Parathyroid adenoma (tissue), 2 donors: ENCODE measurements around the gene MYO5C.

Source experiments
- H2AFZ ChIP-seq: fragments of 300-600 bp; sonication (generic); one replicate; pipeline ENCODE4 v1.7.0; 2017; ENCODE audit warnings: antibody characterized with exemption, mild to moderate bottlenecking
- H3K27ac ChIP-seq: fragments of 300-600 bp; sonication (generic); one replicate; pipeline ENCODE4 v1.7.0; 2017
- H3K27me3 ChIP-seq: fragments of 300-600 bp; sonication (generic); one replicate; pipeline ENCODE4 v1.7.0; 2017; ENCODE audit warnings: low read length; ENCODE audit not compliant: control insufficient read depth, insufficient read depth
- H3K36me3 ChIP-seq: fragments of 300-600 bp; sonication (generic); one replicate; pipeline ENCODE4 v1.7.0; 2017; ENCODE audit warnings: low read length; ENCODE audit not compliant: control insufficient read depth, insufficient read depth
- H3K4me1 ChIP-seq: fragments of 300-600 bp; sonication (generic); one replicate; pipeline ENCODE4 v1.7.0; 2017; ENCODE audit warnings: control low read depth
- H3K4me2 ChIP-seq: fragments of 300-600 bp; sonication (generic); one replicate; pipeline ENCODE4 v1.7.0; 2017; ENCODE audit warnings: low read length
- H3K4me3 ChIP-seq: fragments of 300-600 bp; sonication (generic); one replicate; pipeline ENCODE4 v1.7.0; 2017; ENCODE audit warnings: low read depth, low read length
- H3K79me2 ChIP-seq: fragments of 300-600 bp; sonication (generic); one replicate; pipeline ENCODE4 v1.7.0; 2017; ENCODE audit warnings: control low read depth
- H3K9ac ChIP-seq: fragments of 300-600 bp; sonication (generic); one replicate; pipeline ENCODE4 v1.7.0; 2017; ENCODE audit warnings: mild to moderate bottlenecking
- H3K9me3 ChIP-seq: fragments of 300-600 bp; sonication (generic); one replicate; pipeline ENCODE4 v1.7.0; 2017; ENCODE audit warnings: low read length; ENCODE audit not compliant: control insufficient read depth
- CTCF ChIP-seq: fragments of 300-600 bp; sonication (generic); IDR thresholded peaks from one replicate; pipeline ENCODE4 v1.7.0; 2017; ENCODE audit warnings: antibody characterized with exemption, mild to moderate bottlenecking
- donor health status: primary hyperparathyroidism.

The MYO5C gene

DNA sequence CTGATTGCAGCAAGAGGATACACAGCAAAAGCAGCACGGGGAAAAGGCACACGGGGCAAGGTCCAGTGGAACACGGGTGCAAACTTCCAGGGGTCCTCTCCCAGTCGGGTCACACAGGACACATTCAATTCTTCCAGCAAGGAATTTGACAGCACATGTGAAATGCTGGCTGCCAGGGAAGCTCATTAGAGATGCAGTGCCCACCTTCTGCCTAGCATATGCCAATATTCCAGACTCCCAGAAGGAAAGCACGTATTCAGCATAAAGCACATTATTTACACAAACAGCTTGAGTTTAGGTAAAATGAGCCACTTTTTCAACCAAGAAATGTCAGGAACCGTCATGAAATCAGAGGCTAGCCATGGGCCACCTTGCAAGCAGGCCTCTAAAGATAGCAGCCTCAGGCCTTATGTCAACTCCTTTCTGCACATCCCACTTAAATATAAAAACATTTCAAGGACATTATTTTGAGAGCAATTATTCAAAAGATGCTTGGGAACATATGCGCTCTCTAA, 19.3 kb downstream of the MYO5C start:
- Histone ChIP-seq H3K79me2 (no peaks in the 10 kb centered on the region), H2AFZ (no peak overlapping the region), H3K4me2 (no peak overlapping the region), H3K36me3 (no peaks in the 10 kb centered on the region), H3K27me3 (no peaks in the 10 kb centered on the region), H3K9ac (no peak overlapping the region), H3K9me3 (no peaks in the 10 kb centered on the region), H3K4me1 (no peaks in the 10 kb centered on the region), H3K4me3 (no peak overlapping the region), H3K27ac (no peak overlapping the region)
- TF ChIP-seq CTCF: no peak

GRCh38 chr15:52263563-52264282, 31.9 kb downstream of the MYO5C start:
- Histone ChIP-seq H3K9ac (no peak overlapping the region), H3K36me3 (no peaks in the 10 kb centered on the region), H3K27me3 (no peaks in the 10 kb centered on the region), H3K9me3 (no peaks in the 10 kb centered on the region), H3K4me1 (peaks cover 6% of the 10 kb centered on the region), H3K4me3 (no peak overlapping the region), H3K79me2 (no peaks in the 10 kb centered on the region), H3K4me2 (no peak overlapping the region), H3K27ac (no peak overlapping the region), H2AFZ (no peak overlapping the region)
- TF ChIP-seq CTCF: no peak

DNA sequence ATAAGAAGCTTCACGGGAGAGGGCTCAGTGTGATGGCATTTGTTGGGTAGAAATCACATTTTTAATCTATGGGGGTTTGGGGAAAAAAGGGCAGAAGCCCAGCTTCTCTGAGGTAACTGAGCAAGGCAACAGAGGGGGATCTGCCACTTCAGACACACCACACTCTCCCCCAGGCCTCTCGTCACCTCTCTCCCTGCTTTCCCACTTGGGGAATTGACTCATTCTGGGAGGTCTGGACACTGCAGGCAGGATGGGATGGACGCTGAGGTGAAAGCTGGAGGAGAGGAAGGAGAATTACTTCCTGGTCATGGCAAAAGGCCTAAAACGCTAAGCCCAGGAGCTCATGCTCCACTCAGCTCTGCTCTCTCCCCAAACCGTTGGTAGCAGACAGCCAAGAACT, 33.2 kb downstream of the MYO5C start:
- Histone ChIP-seq H2AFZ (no peak overlapping the region), H3K79me2 (no peaks in the 10 kb centered on the region), H3K4me3 (no peak overlapping the region), H3K27ac (peak overlapping the region; percentile 69), H3K4me1 (peaks cover 6% of the 10 kb centered on the region), H3K36me3 (no peaks in the 10 kb centered on the region), H3K9ac (no peak overlapping the region), H3K27me3 (no peaks in the 10 kb centered on the region), H3K9me3 (no peaks in the 10 kb centered on the region), H3K4me2 (no peak overlapping the region)
- TF ChIP-seq CTCF: no peak

GRCh38 chr15:52261498-52262242, 33.9 kb downstream of the MYO5C start:
- peaks cover 6% of the 10 kb centered on the region for H3K4me1 ChIP-seq
- H3K27ac ChIP-seq: peak overlapping the region; percentile 69
- peak overlapping the region; percentile 5 for H3K4me3 ChIP-seq
- H3K9me3 ChIP-seq: no peaks in the 10 kb centered on the region
- peak; percentile 12 for TF ChIP-seq CTCF
- no peaks in the 10 kb centered on the region for H3K27me3 ChIP-seq
- no peak overlapping the region for H3K9ac ChIP-seq
- H3K4me2 ChIP-seq: no peak overlapping the region
- no peaks in the 10 kb centered on the region for H3K36me3 ChIP-seq
- no peaks in the 10 kb centered on the region for H3K79me2 ChIP-seq
- no peak overlapping the region for H2AFZ ChIP-seq
